ENCODE measurements around the gene TOP2A. TPM values are rescaled to one million over a fixed set of nuclear protein-coding genes. Genes with fewer than 3 reads are reported as not detected.
"Not testable (repeated sequence)": the region's sequence is repeated elsewhere in the genome, so short reads cannot be mapped to it uniquely, and the experiment has no call there.

Gene TOP2A
- total RNA-seq, 1 donor from 2014 or later: 114 TPM

DNA sequence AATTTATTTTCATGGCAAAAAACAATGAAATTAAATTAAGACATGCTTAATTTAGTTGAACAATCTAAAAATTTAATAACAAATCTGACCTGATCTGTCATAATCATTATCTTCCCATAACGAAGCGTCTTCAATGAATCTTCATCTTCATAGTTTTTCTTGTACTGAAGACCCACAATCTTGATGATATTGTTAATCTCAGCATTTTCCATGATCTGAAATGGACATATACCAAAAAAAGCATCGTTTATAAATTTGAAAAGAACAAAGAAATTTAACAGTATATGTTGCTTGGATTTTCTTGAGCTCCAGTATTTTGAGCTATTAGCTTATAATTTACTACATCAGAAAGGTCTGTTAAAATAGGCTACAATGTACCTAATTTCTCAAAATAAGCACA, 10.2 kb downstream of the TOP2A start:
- Mint-ChIP-seq H3K36me3 (ENCODE audit: insufficient read depth) (peaks cover 12% of the 10 kb centered on the region), H3K4me3 (ENCODE audit: low read depth) (no peak overlapping the region), H3K9me3 (ENCODE audit: low read depth) (no peaks in the 10 kb centered on the region), H3K27me3 (no peaks in the 10 kb centered on the region), H3K4me1 (ENCODE audit: low read depth) (peaks cover 4% of the 10 kb centered on the region), H3K27ac (no peak overlapping the region)
- DNase-seq (ENCODE audit: low spot score, unreplicated experiment): no peak
- no peak for TF ChIP-seq CTCF (IDR thresholded peaks at IDR 0.05; ENCODE audit: unreplicated experiment)

- Mint-ChIP-seq H3K4me1 (ENCODE audit: low read depth) (peaks cover 4% of the 10 kb centered on the region), H3K9me3 (ENCODE audit: low read depth) (no peaks in the 10 kb centered on the region), H3K4me3 (ENCODE audit: low read depth) (no peak overlapping the region), H3K27ac (no peak overlapping the region), H3K27me3 (no peaks in the 10 kb centered on the region), H3K36me3 (ENCODE audit: insufficient read depth) (peaks cover 13% of the 10 kb centered on the region)
- TF ChIP-seq CTCF (IDR thresholded peaks at IDR 0.05; ENCODE audit: unreplicated experiment): no peak
- no peak for DNase-seq (ENCODE audit: low spot score, unreplicated experiment)
Observed at GRCh38 chr17:40404003-40404402, 13.7 kb downstream of the TOP2A start.

DNA sequence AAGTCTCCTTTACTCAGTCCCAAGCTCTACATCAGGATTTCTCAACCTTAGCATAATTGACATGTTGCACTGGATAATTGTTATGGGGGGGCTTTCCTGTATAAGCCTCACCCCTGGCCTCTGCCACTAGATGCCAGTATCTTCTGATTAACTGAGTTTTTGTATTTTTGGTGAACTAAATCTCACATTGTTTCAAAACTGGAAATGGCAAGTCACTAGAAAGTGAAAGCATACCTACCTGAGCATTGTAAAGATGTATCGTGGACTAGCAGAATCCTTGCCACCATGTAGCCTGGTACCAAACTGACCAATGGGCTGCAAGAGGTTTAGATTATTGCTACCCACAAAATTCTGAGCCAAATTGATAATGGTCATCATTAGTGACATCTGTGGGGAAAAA, 15.0 kb downstream of the TOP2A start:
- peaks cover 13% of the 10 kb centered on the region for H3K36me3 Mint-ChIP-seq (ENCODE audit: insufficient read depth)
- no peaks in the 10 kb centered on the region for H3K27me3 Mint-ChIP-seq
- H3K4me1 Mint-ChIP-seq (ENCODE audit: low read depth): peaks cover 4% of the 10 kb centered on the region
- no peak overlapping the region for H3K27ac Mint-ChIP-seq
- no peaks in the 10 kb centered on the region for H3K9me3 Mint-ChIP-seq (ENCODE audit: low read depth)
- DNase-seq (ENCODE audit: low spot score, unreplicated experiment): no peak
- TF ChIP-seq CTCF (IDR thresholded peaks at IDR 0.05; ENCODE audit: unreplicated experiment): no peak
- no peak overlapping the region for H3K4me3 Mint-ChIP-seq (ENCODE audit: low read depth)

GRCh38 chr17:40399185-40399584, 18.5 kb downstream of the TOP2A start:
- Mint-ChIP-seq H3K27me3 (no peaks in the 10 kb centered on the region), H3K36me3 (ENCODE audit: insufficient read depth) (peaks cover 11% of the 10 kb centered on the region), H3K27ac (no peak overlapping the region), H3K4me1 (ENCODE audit: low read depth) (peaks cover 2% of the 10 kb centered on the region), H3K9me3 (ENCODE audit: low read depth) (no peaks in the 10 kb centered on the region), H3K4me3 (ENCODE audit: low read depth) (no peak overlapping the region)
- DNase-seq (ENCODE audit: low spot score, unreplicated experiment): no peak
- TF ChIP-seq CTCF (IDR thresholded peaks at IDR 0.05; ENCODE audit: unreplicated experiment): peak; percentile 64

- H3K9me3 Mint-ChIP-seq (ENCODE audit: low read depth); H3K27me3 Mint-ChIP-seq; H3K36me3 Mint-ChIP-seq (ENCODE audit: insufficient read depth); H3K4me1 Mint-ChIP-seq (ENCODE audit: low read depth); H3K4me3 Mint-ChIP-seq (ENCODE audit: low read depth); H3K27ac Mint-ChIP-seq; DNase-seq (ENCODE audit: low spot score, unreplicated experiment): not testable (repeated sequence)
Observed at GRCh38 chr17:40386555-40386954, 31.1 kb downstream of the TOP2A start.

DNA sequence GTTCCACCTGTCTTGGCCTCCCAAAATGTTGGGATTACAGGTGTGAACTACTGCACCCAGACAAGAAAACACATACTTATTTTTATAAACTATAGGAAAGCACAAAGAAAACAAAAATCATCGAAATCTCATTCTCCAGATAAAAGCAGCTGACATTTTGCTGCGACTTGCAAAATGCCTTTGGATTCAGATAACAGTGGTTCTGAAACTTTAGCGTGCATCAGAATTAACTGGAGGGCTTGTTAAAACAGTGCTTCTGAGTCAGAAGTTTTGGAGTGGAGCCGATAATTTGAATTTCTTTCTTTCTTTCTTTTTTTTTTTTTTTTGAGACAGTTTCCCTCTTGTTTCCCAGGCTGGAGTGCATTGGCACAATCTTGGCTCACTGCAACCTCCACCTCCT, 35.4 kb downstream of the TOP2A start:
- Mint-ChIP-seq H3K36me3 (ENCODE audit: insufficient read depth) (no peaks in the 10 kb centered on the region), H3K9me3 (ENCODE audit: low read depth) (no peaks in the 10 kb centered on the region), H3K27ac (no peak overlapping the region), H3K27me3 (no peaks in the 10 kb centered on the region), H3K4me1 (ENCODE audit: low read depth) (no peaks in the 10 kb centered on the region), H3K4me3 (ENCODE audit: low read depth) (no peak overlapping the region)
- no peak for TF ChIP-seq CTCF (IDR thresholded peaks at IDR 0.05; ENCODE audit: unreplicated experiment)
- DNase-seq (ENCODE audit: low spot score, unreplicated experiment): no peak

All from progenitor cell of endocrine pancreas (in vitro differentiated cells).